DMS153 treated with DMSO at 0.1 percent for 48 hours (cell line): ENCODE measurements around the gene SCAMP3.
"Not testable (repeated sequence)": the region's sequence is repeated elsewhere in the genome, so short reads cannot be mapped to it uniquely, and the experiment has no call there.

Source experiments
- DNase-seq: peaks from one replicate; lab custom pipeline; 2025; ENCODE audit not compliant: unreplicated experiment; lab: John Stamatoyannopoulos, UW

The SCAMP3 gene

DNA sequence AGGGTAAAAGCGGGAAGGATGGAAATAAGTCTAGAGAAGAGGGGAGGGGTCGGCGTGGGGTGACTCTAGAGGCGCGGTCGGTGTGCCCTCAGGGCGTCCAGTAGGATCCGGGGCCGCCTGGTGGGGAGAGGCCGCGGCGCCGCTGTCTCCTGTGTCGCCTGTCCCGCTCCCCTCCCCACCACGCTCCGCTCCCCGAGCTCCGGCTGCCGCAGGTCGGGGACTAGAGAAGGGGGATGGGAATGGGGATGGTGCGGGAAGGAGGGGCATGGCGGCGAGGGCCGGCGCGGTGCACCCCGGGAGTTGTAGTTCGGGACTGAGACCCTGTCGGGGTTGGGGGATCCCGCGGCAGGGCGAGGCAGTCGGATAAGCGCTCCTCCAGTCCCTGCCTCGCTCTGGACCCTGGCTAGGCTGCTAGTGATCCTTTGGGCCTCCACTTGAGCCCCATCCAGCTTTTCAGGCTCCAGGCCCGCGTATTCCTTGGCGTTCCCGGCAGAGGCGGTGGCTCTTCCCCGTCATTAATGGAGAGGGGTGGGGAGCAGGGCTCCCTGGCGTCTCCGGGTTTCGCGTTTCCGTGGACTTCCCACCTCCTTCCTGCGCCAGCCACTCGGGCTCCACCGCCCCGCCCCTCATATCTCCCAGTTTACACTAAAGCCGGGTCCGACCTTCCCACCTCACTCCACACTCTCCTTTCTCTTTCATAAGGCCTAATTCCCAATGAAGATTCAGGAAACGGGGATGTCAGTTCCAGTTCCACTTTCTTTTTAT is 6.7 kb downstream of the SCAMP3 start, which contains the start of gene ENTREP3:
TSS of gene ENTREP3 (minus strand) at position 241 of the 765 bp plus-strand sequence. CDS start 606 bp downstream, outside the sequence.
- peak; percentile 82 for DNase-seq

DNA sequence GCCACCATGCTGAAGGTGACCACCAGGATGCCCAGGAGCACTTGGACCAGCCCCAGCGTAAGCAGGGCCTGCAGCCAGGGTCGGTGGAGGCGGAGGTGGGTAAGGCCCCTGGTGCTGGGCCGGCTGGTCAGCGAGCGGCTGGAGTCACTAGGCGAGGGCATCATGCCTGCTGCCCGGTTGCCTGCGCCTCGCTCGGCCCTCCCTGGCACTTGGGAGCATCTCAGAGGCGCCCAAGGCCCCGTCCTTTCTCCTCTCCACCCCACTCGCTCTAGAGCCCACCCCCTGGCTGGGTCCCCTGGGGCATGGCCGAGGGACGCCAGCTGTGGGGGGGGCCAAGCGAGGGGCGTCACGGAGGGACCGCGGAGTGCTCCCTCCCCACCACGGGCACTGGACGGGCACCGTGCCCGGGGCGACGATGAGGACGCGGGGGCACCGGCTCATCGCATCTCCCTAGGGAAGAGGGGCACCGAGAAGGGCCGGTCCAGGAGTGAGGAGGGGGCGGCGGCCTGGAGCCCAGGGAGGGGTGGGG is 7.4 kb downstream of the SCAMP3 start:
- DNase-seq: no peak

DNA sequence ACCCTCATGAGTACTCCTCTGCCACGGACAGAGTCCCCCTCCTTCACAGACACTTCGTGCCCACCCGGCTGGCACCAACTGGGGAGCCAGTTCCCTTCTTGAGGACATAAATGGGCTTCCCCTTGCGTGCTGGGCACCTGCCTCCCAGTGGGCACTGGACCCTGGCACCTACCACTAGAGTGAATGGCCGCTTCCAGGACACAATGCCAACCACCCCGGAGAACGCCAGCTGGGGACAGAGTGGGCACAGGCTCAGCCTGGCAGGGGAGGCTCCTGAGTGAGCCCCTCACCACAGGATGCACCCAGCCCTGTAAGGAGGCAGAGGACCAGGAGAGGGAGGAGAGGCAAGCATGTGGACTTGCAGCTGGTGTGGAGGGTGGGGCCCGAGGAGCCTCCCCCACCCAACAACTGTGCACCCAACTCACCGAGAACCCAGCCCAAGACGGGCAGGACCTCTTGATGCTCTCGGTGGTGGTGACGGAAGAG is 7.9 kb downstream of the SCAMP3 start:
- no peak for DNase-seq

DNA sequence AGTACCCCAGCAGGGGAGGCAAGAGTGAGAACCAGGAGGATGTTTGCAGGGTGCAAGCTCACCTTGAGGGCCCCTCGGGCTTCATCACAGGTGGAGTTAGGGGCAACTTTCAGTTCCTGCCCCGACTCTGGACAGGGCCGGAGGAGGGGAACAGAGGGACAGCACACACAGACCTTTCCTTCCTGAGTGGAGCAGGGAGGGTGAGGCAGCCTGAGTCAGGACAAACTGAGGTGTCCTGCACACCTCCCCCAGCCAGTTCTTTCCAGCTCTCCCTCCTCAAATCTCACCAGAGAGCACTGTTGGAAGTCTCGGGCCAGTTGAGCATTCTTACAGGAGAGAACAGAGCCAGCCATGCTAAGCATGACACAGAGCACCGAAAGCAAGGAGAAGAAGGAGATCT is 8.4 kb downstream of the SCAMP3 start:
- DNase-seq: no peak

DNA sequence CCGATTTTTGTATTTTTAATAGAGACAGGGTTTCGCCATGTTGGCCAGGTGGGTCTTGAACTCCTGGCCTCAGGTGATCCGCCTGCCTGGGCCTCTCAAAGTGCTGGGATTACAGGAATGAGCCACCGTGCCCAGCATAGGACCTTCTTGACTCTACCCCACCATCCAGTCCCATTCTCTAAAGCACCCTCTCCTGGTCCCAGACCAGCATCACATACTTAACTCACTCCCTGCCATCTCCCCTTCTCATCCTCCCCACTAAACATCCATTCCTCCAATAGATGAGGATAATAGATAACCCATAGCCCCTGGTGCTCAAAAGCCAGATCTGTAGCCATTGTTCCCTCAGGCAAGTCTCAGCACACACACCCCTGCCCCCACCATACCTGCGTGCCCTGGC is 9.0 kb downstream of the SCAMP3 start:
- DNase-seq: no peak

DNA sequence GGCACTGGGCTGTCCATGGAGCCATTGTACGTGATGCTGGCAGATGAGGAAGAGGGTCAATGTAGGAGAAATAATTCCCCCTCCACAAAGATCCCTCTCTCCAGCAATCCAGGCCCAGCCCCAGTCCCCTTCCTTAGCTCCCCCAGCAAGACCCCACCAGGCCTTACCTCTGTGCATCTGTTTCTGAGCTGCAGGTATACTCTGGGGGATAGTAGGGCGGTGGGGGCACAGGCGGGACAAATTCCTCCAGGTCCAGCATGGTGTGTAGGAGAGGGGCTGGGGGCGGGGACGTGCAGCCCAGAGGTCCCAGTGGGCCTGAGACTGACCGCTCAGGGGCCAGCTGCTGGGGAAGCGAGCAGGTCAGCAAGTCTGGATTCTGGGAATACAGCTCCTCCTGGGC is 10.6 kb downstream of the SCAMP3 start:
- no peak for DNase-seq

DNA sequence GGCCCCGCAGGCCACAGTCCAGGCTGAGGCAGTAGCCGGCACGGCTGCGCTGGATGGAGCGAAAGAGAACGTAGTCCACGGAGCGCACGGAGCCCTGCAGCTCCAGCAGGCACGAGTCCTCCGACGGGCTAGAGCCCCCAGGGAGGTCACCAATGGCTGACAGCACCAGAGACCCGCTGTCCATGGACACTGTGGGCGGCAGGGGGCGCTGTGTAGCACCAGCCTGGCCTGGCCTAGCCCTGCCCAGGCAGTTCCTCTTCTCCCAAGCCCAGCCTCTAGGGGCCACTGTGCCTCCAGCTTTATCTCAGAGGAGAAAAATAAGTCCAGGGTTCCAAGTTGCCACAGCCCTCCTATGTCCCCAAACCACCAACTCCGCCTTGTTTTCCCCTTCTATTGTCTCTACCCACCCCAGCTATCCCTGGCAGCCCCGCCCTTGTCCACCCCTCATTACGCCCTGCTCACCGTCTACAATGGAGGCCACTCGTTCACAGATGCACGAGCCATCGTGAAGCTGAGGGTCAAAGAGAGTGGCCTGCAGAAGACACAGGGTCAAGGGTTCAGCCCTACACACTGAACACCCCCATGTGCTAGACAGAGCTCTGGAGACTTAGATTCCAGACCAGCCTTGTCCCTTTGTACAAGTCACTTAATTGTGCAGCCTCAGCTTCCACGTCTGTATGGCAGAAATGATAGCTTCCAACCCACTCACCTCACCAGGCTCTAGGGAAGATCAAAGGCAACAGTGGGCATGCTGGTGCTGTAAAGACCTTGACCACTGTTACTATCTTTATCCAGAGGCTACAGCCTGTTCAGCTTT is 11.3 kb downstream of the SCAMP3 start:
- peak; percentile 97 for DNase-seq

DNA sequence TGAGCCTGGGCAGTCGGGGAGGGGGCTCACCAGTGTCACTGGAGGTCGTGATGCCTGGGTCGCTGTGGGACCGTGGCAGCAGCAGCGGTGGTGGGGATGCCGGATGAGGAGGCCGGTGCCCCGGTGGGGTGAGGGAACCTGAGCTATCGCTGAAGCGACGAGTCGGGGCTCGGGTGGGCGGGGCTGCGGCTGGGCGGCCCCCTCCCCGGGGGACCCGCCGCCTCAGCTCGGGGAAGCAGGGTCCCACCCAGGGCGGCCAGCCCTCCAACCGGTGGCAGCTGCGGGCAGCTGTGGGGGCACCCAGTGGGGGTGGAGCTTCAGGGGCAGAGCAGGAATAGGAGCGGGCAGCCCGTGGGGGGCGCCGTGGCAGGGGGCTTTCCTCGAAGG is 11.9 kb downstream of the SCAMP3 start:
- no peak for DNase-seq

DNA sequence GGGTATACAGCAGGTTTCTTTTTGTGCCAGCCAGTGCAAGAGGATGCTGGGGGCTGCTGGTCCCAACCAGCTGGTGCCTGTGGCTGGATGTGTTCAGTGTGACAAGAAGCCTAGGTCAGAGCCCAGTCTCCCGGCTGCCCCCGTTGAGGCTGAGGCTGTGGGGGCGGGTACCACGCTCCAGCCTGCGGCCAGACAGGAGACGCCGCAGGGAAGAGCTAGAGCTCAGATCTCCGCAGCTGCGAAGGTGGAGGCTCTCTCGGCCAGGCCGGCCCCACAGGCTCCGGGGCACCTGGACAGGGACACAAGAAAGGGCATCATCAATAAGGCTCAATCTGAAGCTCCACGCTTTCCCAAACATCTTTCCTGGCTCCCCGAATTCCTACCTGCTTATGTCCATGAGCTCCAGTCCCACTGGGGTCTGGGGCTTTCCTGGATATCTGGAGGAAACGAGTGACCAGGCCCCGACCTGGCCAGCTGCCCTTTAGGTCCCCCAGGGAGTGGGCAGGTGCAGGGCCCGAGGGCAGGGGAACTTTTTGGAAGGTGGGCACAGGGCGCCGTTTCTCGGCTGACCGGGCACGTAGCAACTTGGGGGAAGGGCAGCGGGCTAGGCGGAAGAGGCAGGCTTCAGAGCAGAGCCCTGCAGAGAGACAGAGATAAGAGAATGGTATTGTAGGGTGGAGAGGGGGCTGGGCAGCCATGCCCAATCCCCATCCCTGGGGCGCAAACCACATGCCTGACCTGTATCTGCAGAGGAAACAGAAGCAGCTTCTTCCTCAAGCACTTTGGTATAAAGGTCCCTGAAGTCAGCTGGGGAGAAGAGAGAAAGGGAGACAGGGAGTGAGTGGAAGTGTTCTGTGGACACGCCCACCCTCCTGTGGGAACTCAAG is 14.2 kb downstream of the SCAMP3 start:
- no peak for DNase-seq

DNA sequence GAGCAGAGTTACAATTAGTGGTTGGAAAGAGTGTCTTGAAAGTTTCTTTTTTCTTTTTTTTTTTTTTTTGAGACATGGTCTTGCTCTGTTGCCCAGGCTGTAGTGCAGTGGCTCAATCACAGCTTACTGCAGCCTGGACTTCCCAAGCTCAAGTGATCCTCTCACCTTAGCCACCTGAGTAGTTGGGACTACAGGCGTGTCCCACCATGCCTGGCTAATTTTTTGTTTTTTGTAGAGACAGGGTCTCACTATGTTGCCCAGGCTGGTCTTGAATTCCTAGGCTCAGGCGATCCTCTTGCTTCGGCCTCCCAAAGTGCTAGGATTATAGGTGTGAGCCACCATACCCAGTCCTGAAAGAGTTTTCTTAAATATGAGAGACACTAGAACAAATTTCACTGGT is 15.4 kb downstream of the SCAMP3 start:
- DNase-seq: not testable (repeated sequence)

DNA sequence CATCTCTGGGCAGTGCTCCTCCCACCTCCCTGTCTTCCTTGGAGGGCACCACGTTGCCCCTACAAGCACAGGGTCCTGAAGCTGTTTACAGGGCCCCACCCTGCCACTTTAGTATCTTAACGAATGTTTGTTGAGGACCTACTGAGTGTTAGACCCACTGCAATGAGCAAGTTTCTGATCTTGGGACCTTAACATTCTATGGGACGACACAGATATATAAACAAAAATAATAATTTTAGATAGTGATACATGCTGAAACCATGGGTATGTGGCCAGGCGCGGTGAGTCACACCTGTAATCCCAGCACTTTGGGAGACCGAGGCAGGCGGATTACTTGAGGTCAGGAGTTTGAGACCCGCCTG is 17.0 kb downstream of the SCAMP3 start:
- DNase-seq: no peak

DNA sequence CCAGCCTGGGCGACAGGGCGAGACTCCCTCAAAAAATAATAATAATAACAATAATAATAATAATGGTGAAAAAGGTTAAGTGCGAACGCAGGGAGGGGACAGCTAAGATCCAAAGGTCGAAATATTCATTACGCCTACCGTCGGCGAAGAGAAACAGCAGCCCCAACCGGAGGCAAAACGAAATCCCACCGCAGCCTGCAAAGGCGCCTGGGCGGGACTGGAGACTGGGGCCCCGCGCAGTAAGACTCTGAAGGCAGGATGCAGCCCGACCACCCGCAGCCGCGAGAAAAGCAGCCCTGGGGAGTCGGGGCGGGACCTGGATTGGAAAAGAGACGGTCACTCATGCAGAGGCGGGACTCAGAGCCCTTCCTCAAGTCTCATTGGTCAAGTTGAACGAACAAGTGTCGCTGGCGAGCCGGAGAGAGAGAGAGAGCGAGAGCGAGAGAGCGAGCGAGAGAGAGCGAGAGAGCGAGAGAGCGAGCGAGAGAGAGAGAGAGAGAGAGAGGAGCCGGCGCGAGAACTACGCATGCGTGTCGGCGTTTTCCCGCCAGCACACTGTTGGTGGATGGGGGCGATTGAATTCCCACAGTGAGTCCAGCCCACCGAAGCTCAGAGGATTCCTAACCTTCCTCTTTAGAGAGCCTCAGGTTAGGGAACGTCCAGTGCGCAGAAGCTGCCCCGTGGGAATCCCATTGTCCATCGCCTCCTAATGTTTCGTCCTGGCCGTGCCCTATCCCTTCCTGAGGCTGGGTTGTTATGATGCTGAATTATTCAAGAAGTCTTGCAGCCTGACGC is 17.6 kb downstream of the SCAMP3 start:
- peak; percentile 99 for DNase-seq

DNA sequence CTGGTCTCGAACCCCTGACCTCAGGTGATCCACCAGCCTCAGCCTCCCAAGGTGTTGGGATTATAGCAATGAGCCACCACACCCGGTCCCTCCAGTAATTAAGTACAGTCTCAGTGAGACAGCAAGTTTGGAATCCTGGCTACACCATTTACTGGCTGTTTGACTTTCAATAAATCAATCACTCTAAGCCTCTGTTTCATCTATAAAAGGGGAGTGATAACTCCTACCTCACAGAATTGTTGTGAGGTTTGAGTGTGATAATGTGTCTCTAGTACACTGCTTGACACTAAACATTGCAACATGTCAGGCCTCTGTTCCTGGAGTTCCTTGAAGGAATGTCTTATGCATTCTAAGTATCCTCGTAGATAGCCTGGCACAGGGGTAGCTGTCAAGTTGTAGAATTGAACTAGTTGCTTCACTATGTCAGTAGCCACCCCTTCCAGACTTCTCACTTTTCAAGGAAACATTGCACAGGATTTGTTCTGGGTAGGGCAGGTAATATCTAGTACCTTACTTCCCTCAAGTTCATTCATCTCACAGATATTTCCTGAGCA is 19.3 kb downstream of the SCAMP3 start:
- no peak for DNase-seq

DNA sequence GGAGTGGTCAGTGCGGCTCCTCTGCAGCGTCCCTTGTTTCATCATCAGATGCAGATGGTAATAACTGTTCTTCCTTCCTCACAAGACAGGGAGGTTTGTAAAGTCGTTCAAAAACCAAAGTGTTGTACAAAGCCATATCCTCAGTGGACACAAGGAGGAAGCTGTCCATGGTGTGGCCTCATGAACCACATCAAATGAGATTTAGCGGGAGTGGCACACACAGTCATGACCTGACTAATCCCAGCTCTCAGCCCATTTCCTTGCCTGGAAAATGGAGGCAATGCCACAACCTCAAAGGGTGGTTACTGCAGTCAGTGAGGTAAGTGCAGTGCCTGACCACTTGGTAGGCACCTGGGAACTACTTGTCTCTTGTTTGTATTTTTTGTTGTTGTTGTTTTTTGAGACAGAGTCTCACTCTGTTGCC is 20.3 kb downstream of the SCAMP3 start:
- DNase-seq: no peak

DNA sequence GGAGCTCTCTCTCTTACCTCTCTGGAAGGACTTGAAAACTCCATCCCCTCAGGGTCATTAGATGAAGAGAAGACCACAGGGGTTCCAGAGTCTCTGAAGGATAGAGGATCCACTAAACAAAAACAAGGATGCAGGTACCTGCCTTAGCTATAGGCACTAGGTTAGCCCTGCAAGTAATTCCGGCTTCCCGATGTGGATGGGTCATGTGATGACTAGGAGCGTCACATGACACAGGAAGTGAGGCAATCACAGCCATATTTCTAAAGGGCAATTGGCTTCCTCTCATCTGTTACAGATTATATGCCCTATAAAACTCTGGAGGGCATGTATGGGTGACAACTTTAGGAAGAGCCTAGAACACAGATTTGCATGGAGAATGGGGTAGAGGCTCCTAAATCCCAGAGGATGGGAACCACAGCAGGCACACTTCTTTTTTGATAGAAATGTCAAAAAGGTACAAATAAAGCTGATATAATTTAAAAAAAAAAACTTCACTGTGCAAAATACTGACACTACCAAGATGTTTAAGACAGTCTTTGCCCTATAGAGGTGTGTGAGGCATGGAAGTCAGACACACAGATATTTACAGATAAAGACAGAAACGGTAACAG is 21.0 kb downstream of the SCAMP3 start:
- DNase-seq: peak; percentile 92

DNA sequence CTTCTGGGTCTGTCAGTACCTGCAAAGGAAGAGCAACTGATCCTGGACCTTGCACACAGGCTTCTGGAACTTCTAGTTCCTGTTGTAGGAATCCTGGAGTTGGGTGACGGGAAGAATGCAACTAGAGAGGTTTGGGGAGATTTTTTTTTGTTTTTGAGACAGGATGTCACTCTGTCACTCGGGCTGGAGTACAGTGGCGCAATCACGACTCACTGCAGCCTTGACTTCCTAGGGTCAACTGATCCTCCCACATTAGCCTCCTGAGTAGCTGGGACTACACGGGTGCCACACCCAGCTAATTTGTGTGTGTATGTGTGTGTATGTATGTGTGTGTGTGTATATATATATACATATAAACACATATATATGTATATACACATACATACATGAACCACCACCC is 25.7 kb downstream of the SCAMP3 start:
- DNase-seq: no peak

DNA sequence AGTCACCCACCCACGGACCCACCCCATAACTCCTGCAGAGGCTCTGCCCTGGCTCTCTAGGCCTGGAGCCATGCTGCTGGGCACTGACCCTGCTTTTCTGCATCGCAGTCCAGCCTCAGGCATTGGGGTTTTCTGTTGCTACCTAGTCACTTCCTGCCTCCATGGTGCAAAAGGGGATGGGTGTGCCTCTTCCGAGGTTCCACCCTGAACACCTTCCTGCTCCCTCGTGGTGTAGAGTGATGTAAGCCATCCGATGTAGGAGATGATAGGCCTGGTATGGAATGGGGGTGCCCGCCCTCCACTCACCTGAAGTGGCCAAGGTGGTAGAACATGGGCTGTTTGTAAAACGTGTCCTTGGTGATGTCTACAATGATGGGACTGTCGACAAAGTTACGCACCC is 26.8 kb downstream of the SCAMP3 start:
- not testable (repeated sequence) for DNase-seq

DNA sequence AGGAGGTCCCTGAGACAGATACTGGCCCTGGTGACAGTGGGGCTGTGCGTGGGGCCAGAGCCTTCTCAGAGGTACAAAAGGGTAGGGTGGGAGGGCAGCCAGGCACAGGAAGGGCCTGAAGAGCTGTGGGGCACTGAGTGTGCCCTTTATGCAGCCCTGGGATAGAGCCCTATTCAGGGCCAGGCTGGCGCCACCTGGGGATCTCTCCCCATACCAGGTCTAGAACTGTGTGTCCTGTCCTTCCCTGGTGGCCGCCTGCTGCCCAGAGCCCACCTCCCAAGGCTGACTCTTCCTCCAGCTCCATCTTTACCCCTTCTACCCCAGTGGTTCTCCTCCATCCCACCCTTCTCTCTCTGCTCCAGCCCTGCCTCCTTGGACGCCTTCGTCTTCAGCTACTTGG is 28.7 kb downstream of the SCAMP3 start:
- DNase-seq: not testable (repeated sequence)
